ENCODE results near the gene KATNBL1. TPM values are rescaled to one million over a fixed set of nuclear protein-coding genes. Genes with fewer than 3 reads are reported as not detected.
"Not testable (repeated sequence)": the region's sequence is repeated elsewhere in the genome, so short reads cannot be mapped to it uniquely, and the experiment has no call there.

The KATNBL1 gene
- total RNA-seq, 1 experiment from 2014 or later: 46.1 TPM

DNA sequence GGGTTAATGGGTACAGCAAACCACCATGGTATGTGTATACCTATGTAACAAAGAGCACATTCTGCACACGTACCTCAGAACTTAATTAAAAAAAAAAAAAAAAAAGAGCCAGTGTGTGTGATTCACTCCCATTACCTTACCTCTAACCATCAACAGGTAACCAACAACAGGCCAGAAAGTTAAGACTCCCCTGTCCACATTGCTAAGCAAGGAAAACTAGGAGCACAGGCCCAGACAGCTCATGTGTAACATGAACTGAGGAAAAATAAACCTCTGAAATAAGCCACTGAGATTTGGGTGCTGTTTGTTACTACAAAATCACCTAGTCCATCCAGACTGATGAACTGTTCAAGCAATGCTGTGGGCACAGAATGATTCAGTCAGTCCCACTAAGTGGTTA lies 6.0 kb downstream of the KATNBL1 start:
- Histone ChIP-seq H3K27ac (ENCODE audit: low read length) (no peak overlapping the region), H3K4me1 (ENCODE audit: control insufficient read depth, insufficient read depth, low read length) (no peaks in the 10 kb centered on the region), H3K36me3 (ENCODE audit: control insufficient read depth, insufficient read depth, low read length) (no peaks in the 10 kb centered on the region), H3K9me3 (ENCODE audit: control insufficient read depth, insufficient read depth, low read depth, low read length) (no peaks in the 10 kb centered on the region), H3K27me3 (ENCODE audit: control insufficient read depth, insufficient read depth, low read length) (no peaks in the 10 kb centered on the region), H3K4me3 (ENCODE audit: low read depth in 2 of 2, low read length in 2 of 2) (no peak overlapping the region)
- DNase-seq (ENCODE audit: low read depth, low spot score) (no peak), ATAC-seq (no peak; the same call in 1 of the 2 replicates)
- BruUV-seq (replicated peaks): no TSS peak
- intact Hi-C loops (cut with micrococcal nuclease; ENCODE audit: unreplicated experiment) (no loop called here), in situ Hi-C loops (cut with HindIII; ENCODE audit: low pct_unique_long_range_greater_than_20kb, low sequenced_read_pairs) (no loop called here)
- TF ChIP-seq, protein P1, sequence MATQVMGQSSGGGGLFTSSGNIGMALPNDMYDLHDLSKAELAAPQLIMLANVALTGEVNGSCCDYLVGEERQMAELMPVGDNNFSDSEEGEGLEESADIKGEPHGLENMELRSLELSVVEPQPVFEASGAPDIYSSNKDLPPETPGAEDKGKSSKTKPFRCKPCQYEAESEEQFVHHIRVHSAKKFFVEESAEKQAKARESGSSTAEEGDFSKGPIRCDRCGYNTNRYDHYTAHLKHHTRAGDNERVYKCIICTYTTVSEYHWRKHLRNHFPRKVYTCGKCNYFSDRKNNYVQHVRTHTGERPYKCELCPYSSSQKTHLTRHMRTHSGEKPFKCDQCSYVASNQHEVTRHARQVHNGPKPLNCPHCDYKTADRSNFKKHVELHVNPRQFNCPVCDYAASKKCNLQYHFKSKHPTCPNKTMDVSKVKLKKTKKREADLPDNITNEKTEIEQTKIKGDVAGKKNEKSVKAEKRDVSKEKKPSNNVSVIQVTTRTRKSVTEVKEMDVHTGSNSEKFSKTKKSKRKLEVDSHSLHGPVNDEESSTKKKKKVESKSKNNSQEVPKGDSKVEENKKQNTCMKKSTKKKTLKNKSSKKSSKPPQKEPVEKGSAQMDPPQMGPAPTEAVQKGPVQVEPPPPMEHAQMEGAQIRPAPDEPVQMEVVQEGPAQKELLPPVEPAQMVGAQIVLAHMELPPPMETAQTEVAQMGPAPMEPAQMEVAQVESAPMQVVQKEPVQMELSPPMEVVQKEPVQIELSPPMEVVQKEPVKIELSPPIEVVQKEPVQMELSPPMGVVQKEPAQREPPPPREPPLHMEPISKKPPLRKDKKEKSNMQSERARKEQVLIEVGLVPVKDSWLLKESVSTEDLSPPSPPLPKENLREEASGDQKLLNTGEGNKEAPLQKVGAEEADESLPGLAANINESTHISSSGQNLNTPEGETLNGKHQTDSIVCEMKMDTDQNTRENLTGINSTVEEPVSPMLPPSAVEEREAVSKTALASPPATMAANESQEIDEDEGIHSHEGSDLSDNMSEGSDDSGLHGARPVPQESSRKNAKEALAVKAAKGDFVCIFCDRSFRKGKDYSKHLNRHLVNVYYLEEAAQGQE (IDR thresholded peaks at IDR 0.05; ENCODE audit: insufficient read depth in 1 of 2, low read depth in 2 of 2, low read length in 1 of 2): no peak
- TF ChIP-seq TCF7L2 (IDR thresholded peaks at IDR 0.05; ENCODE audit: low read depth, low read length) (no peak), SIN3A (IDR thresholded peaks at IDR 0.05; ENCODE audit: borderline replicate concordance, insufficient read depth, low read depth, low read length) (no peak), POLR2AphosphoS5 (IDR thresholded peaks at IDR 0.05; ENCODE audit: low read depth, low read length) (no peak)
- TF ChIP-seq, protein P2, sequence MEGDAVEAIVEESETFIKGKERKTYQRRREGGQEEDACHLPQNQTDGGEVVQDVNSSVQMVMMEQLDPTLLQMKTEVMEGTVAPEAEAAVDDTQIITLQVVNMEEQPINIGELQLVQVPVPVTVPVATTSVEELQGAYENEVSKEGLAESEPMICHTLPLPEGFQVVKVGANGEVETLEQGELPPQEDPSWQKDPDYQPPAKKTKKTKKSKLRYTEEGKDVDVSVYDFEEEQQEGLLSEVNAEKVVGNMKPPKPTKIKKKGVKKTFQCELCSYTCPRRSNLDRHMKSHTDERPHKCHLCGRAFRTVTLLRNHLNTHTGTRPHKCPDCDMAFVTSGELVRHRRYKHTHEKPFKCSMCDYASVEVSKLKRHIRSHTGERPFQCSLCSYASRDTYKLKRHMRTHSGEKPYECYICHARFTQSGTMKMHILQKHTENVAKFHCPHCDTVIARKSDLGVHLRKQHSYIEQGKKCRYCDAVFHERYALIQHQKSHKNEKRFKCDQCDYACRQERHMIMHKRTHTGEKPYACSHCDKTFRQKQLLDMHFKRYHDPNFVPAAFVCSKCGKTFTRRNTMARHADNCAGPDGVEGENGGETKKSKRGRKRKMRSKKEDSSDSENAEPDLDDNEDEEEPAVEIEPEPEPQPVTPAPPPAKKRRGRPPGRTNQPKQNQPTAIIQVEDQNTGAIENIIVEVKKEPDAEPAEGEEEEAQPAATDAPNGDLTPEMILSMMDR (IDR thresholded peaks at IDR 0.05): no peak
- POLR2A ChIA-PET: no interaction called here
- CTCF ChIA-PET: no interaction called here

DNA sequence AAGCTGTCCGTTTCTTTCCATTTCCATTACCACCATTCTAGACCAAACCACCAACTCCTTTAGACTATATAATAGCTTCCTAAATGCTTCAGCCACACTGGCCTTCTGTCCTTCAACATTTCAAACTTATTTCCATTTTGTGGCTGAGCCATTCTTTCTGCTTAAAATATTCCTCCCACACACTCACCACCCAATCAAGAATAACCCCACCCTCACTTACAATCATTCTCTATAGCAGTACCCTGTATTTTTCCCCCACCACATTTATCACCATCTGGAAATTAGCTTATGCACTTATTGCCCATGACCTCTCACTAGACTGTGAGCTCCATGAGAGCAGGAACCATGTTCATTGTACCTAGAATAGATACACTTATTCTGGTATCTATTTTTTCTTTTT lies 6.6 kb downstream of the KATNBL1 start:
- CTCF ChIA-PET: interaction anchor here (0.6 kb wide), 1 partner anchor 19 kb away, joined by 3 read pairs; no protein-coding TSS in a partner anchor

DNA sequence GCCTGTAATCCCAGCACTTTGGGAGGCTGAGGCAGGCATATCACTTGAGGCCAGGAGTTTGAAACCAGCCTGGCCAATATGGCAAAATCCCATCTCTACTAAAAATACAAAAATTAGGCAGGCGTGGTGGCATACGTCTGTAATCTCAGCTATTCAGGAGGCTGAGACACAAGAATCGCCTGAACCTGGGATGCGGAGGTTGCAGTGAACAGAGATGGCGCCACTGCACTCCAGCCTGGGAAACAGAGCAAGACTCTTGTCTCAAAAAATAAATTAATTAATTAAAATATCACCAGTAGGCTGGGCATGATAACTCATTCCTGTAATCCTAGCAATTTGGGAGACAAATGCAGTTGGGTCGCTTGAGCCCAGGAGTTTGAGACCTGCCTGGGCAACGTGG lies 16.6 kb downstream of the KATNBL1 start:
- intact Hi-C loops (cut with micrococcal nuclease; ENCODE audit: unreplicated experiment); DNase-seq (ENCODE audit: low read depth, low spot score); H3K27ac ChIP-seq (ENCODE audit: low read length); in situ Hi-C loops (cut with HindIII; ENCODE audit: low pct_unique_long_range_greater_than_20kb, low sequenced_read_pairs); H3K9me3 ChIP-seq (ENCODE audit: control insufficient read depth, insufficient read depth, low read depth, low read length); ATAC-seq; H3K36me3 ChIP-seq (ENCODE audit: control insufficient read depth, insufficient read depth, low read length); H3K4me1 ChIP-seq (ENCODE audit: control insufficient read depth, insufficient read depth, low read length); POLR2A ChIA-PET; H3K27me3 ChIP-seq (ENCODE audit: control insufficient read depth, insufficient read depth, low read length); H3K4me3 ChIP-seq (ENCODE audit: low read depth in 2 of 2, low read length in 2 of 2); BruUV-seq (replicated peaks): not testable (repeated sequence)
- CTCF ChIA-PET: interaction anchor here (0.7 kb wide), 1 partner anchor 82 kb away, joined by 3 read pairs; no protein-coding TSS in a partner anchor

More for the DNA sequence above, 6.6 kb downstream of the KATNBL1 start:
- Histone ChIP-seq H3K4me3 (ENCODE audit: low read depth in 2 of 2, low read length in 2 of 2) (no peak overlapping the region), H3K9me3 (ENCODE audit: control insufficient read depth, insufficient read depth, low read depth, low read length) (no peaks in the 10 kb centered on the region), H3K36me3 (ENCODE audit: control insufficient read depth, insufficient read depth, low read length) (no peaks in the 10 kb centered on the region), H3K27me3 (ENCODE audit: control insufficient read depth, insufficient read depth, low read length) (no peaks in the 10 kb centered on the region), H3K4me1 (ENCODE audit: control insufficient read depth, insufficient read depth, low read length) (no peaks in the 10 kb centered on the region), H3K27ac (ENCODE audit: low read length) (no peak overlapping the region)
- intact Hi-C loops (cut with micrococcal nuclease; ENCODE audit: unreplicated experiment) (no loop called here), in situ Hi-C loops (cut with HindIII; ENCODE audit: low pct_unique_long_range_greater_than_20kb, low sequenced_read_pairs) (no loop called here)
- POLR2A ChIA-PET: no interaction called here
- DNase-seq (ENCODE audit: low read depth, low spot score) (no peak), ATAC-seq (no peak)
- BruUV-seq (replicated peaks): no TSS peak
- TF ChIP-seq SIN3A (IDR thresholded peaks at IDR 0.05; ENCODE audit: borderline replicate concordance, insufficient read depth, low read depth, low read length): no peak
- no peak for TF ChIP-seq POLR2AphosphoS5 (IDR thresholded peaks at IDR 0.05; ENCODE audit: low read depth, low read length)
- TF ChIP-seq, protein P1 (IDR thresholded peaks at IDR 0.05; ENCODE audit: insufficient read depth in 1 of 2, low read depth in 2 of 2, low read length in 1 of 2): no peak
- no peak for TF ChIP-seq TCF7L2 (IDR thresholded peaks at IDR 0.05; ENCODE audit: low read depth, low read length)
- TF ChIP-seq, protein P2 (IDR thresholded peaks at IDR 0.05): no peak

All from Panc1 (cell line).